HUDEP-2 (cell line): ENCODE data around the gene ACTL6B.
"Not testable (repeated sequence)": the region's sequence is repeated elsewhere in the genome, so short reads cannot be mapped to it uniquely, and the experiment has no call there.

Experiments
- DNase-seq, 76 experiments: peaks; one replicate each; lab custom pipeline; 2025; ENCODE audit not compliant: unreplicated experiment in 76 of 76; lab: John Stamatoyannopoulos, UW

ACTL6B gene

DNA sequence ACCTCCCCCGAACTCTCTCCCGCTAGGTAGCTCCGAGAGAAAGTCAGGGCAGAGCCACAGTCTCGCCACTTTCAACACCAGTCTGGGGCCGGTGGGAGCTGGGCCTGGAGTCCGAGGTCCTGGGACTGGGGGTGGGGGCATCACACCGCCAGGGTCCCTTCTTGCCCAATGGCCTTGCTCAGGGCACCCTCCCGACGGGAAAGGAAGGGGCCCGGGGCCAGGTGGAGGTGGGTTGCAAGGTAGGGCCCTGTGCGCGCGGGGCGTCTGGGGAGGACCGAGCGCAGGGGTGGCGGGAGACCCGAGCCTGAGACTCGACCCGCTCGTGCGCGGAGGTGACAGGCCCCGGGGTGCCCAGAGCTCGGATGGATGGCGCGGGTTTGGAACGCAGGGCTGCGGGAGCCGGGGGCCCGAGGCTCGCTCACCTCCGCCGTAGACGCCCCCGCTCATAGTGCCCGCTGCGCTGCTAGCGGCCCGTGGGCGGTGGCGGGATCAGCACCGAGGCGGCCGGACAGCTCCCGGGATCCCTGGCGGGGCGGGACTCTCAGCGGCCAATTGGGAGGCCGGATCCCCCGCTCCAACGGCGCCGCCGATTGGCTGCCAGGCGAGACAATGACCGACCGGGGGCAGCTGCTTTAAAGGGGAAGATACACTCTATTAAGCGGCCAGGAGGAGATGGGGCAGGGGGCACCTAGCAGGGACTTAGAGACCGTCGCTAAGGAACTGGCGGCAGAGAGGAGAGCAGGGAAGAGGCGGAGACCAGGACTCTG, at the start of gene ACTL6B:
Gene ACTL6B (minus strand): TSS at position 541 of the 767 bp plus-strand sequence. CDS start 94 bp downstream, at position 447.
- peak in 61 of 76 experiments; percentile 6 to 80 (median 56) for DNase-seq

DNA sequence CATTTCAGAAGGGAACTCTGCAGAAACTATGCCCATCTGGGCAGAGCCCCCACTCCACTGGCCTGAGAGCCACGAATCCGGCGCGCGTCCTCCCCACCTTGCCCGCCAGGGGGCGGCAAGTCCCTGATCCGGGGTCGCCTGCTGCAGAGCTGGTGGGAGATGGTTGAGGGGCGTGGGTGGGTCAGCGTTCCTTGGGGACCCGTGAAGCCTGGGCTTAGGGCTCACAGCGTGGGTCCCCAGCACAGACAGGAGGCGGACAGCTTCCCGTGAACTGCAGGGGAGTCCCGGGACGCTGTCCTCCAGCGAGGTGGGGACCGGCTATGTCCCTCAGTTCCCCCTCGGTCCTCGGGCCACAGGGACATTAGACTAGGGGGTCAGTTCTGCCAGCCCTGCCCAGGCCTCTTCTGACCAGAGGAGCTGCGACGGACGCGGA, 49.1 kb upstream of the ACTL6B start:
- peak in 68 of 76 experiments; percentile 6 to 97 (median 66) for DNase-seq

DNA sequence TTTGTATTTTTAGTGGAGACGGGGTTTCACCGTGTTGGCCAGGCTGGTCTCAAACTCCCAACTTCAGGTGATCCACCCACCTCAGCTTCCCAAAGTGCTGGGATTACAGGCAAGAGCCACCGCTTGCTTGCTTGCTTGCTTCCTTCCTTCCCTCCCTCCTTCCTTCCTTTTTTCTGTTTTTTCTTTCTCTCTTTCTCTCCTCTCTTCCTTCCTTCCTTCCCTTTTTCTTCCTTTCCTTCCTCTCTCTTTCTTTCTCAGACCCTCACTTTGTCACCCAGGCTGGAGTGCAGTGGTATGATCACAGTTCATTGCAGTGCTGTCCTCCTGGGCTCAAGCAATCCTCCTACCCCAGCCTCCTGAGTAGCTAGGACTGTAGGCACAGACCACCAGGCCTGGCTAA, 44.8 kb upstream of the ACTL6B start:
- not testable (repeated sequence) for DNase-seq

GRCh38 chr7:100699018-100699417, 42.8 kb upstream of the ACTL6B start:
- DNase-seq, result no peak

GRCh38 chr7:100696123-100696521, 39.9 kb upstream of the ACTL6B start:
- no peak for DNase-seq

DNA sequence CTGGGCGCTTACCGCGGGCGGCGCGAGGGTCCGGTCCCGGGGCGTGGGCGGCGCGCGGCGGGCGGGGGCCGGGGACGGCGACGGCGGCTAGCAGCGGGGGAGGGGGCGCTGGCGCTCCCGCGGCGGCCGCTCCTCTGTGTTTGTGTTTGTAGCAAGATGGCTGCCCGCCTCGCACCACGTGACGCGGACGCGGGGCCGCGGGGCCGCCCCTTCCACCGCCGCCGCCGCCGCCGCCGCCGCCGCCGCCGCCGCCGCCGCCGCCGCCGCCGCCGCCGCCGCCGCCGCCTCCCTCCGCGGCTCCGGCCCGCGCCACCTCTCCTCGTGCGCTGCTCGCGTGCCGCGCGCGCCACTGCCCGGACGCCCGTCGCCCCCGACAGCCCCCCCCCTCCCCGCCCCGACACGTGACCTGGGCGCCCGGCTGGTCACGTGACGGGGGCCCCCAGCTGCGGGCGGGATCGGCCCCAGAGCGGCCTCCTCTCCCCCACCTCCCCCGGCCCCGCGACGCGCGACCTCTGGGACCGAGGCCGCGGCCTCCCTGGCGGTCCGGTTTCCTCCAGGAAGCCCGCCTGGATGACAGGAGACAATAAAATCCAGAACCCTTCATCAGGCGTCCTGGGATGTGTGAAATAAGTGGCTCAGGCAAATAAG, 38.0 kb upstream of the ACTL6B start, which contains the start of gene GIGYF1:
Gene GIGYF1 (minus strand): TSS at position 153 of the 648 bp plus-strand sequence. CDS start 6,012 bp downstream, outside the sequence.
- DNase-seq, result peak in 57 of 76 experiments; percentile 5 to 75 (median 57)

GRCh38 chr7:100693312-100694097, 37.3 kb upstream of the ACTL6B start:
- DNase-seq, result no peak

DNA sequence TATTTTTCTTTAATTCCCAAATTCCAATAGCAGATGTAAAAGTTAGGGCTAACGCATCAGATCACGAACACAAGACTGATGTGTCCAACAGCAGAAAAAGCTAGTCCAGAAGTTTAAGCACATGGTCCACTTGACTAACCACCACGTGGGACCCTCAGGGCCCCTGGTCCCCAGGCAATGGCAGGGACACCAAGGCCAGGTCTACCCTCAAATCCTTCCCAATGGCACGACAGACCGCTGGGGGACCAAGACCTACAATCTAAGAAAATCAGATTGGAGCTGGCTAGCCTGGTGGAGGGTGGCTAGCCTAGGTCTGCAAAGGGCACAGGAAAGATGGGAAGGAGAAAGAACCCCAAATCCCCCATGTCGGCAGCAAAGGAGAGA, 36.3 kb upstream of the ACTL6B start:
- DNase-seq, result no peak

DNA sequence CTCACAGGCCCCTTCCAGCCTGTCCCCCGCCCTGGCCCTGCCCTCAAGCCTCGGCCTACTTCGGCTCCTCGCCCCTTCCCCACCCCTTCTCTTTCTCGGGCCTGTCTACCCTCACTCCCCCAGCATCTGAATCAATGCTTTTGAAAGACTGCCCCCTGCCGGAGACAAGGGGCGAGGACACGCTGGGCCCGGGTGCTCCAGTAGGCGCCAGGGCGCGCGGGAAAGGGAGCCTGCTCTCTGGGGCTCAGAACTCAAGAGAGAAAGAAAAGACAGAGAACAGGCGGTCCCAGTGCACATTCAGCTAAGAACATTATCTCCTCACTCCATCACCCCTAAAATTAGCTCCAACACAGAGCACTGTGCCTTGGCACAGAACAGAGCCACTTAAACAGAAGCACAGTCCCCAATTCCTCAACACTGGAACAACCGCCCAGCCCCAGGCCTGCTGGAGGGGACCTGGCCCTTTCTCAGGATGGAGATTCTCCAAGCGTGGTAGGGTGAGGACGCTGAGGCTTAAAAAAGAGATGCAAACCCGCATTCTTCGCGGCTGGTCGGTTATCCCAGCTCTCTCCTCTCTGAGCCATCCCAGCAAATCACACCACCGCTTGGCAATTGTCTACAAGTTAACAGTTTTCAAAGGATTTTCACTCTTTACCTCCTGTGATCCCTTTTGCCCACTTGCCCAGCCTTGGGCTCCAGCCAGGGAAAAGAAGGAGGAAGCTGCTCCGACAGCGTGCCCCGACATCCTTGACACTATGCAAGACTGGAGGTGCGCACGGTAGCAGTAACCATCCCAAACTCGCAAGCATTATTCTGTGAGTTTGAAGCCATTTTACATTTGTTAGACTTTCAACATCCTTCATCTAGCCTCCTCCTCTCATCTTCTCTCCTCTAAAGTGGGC, 35.7 kb upstream of the ACTL6B start:
- DNase-seq, result peak in 70 of 76 experiments; percentile 16 to 87 (median 68)

- no peak for DNase-seq
These were observed 33.2 kb upstream of the ACTL6B start for GRCh38 chr7:100689230-100690135.

- no peak for DNase-seq
These were observed 32.1 kb upstream of the ACTL6B start for GRCh38 chr7:100688326-100688860.

GRCh38 chr7:100687751-100688300, 31.6 kb upstream of the ACTL6B start:
- peak in 2 of 76 experiments; percentile 14 to 54 for DNase-seq

DNA sequence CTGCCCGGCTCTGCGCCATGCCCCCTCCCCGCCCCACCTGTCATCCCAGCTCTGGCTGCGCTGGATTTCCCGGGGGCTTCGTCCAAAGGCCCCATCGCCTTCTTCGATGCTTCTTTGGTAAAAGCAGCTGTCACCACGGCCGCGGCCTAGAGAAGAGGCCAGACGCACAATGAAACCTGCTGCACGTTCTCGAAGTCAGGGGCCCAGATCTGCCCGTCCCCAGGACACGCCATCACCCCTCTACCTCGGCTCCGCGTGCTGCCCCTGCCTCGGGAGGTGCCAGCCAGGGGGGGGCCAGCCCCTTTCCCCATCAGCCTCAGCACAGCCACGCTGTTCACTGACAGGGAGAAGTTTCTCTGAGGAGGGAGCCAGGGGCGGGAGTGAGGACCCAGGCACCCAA, 31.0 kb upstream of the ACTL6B start:
- DNase-seq, result no peak

DNA sequence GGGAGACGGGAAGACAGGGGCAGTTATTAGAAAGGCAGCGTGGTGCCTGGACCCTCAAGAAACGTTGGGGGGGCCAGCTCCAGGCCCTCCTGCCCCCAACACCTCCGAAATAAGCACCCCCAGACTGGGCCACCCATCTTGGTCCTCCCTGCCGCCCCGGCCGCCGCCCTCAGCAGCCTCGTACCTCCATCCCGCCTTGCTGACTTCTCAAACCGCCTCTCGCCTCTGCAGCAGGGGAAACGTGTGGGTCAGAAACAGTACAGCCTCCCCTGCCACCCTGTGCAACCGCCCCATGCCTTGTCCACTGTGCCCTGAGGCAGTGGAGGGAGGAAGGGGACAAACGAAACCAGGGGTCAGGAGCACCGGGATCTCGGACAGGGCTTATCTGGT, 30.6 kb upstream of the ACTL6B start:
- no peak for DNase-seq

DNA sequence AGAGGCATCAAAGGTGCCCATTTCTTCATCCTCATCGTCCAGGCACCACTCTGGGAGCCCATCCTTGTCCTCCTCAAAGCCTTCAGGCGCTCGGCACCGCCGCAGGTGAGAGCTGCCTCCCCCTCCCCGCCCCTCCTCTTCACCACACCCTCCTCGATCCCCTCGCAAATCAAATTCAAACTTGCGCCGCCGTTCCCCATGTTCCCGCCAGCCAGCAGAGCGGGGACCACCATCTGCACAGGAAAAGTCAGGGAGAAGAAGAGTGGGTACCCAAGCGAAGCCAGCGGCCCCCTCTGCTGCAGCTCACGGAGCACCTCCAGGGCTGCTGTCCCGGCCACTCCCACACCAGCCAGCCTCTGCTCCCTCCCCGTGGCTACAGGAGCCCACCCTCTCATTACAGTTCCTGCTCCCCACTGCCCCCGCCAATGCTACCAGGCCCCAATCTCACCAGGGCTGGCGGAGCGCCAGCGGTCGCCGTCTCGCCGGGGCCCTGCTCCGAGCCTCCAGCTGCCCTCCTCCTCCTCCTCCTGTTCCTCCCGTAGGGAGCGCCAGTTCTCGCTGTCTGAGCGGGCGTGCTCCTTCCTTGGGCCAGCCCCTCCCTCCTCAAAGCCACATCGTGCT, 30.1 kb upstream of the ACTL6B start:
- DNase-seq, result no peak

DNA sequence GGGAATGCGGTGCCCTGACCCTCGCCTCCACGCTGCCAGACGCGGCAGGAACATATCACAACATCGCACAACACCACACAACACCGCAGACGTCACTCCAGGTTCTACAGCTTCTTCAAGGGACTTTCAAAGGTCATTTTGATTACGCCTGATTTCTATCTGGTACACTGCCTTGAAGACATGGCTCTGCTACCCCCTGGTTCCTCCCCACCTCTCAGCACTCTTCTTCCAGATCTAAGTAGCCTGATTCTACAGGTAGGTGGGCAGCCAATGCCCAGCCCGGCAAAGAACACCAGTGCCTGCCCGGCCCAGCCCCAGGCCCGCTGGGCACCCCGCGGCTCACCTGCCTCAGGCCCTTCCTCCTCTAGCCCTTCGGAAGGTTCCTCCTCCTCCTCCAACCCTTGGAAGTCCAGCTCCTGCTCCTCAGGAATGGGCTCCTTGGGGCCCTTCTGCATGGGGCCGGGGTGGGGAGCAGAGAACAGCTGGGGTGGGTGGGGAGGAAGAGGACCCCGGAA, 29.4 kb upstream of the ACTL6B start:
- no peak for DNase-seq

GRCh38 chr7:100685049-100685605, 28.9 kb upstream of the ACTL6B start:
- no peak for DNase-seq
